DOHH2 (cell line): Measurements from ENCODE around the gene IL18.

Source experiments
- EZH2phosphoT487 ChIP-seq: fragments of 200-600 bp; sonication (generic); IDR thresholded peaks from 2 replicates; pipeline ENCODE4 v1.6.1; 2017; ENCODE audit warnings: borderline replicate concordance, mild to moderate bottlenecking, antibody characterized with exemption, low read length, moderate library complexity, mixed read lengths
- TF ChIP-seq, protein P1 (sequence below): fragments of 200-600 bp; sonication (generic); IDR thresholded peaks from one replicate; pipeline ENCODE4 v1.5.1; 2014; ENCODE audit warnings: antibody characterized with exemption, mild to moderate bottlenecking, low read depth, low read length; ENCODE audit not compliant: poor library complexity, severe bottlenecking

DNA sequence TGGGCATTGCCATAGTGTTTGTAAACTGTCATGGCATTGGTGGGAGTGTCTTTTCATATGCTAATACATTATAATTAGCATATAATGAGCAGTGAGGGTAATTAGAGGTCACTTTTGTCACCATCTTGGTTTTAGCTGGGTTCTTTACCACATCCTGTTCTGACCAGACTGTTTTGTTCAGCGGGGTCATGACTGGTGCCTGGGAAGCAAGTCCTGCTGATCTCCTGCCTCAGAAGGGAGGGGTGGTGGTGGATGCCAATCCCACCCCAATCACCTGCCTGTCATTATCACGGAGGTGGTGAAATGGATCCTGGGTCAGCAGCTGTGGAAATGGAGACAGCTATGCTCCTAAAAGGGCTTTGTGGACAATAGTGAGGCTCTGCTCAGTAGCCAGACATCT is 31.2 kb downstream of the IL18 start:
- TF ChIP-seq, protein P1, sequence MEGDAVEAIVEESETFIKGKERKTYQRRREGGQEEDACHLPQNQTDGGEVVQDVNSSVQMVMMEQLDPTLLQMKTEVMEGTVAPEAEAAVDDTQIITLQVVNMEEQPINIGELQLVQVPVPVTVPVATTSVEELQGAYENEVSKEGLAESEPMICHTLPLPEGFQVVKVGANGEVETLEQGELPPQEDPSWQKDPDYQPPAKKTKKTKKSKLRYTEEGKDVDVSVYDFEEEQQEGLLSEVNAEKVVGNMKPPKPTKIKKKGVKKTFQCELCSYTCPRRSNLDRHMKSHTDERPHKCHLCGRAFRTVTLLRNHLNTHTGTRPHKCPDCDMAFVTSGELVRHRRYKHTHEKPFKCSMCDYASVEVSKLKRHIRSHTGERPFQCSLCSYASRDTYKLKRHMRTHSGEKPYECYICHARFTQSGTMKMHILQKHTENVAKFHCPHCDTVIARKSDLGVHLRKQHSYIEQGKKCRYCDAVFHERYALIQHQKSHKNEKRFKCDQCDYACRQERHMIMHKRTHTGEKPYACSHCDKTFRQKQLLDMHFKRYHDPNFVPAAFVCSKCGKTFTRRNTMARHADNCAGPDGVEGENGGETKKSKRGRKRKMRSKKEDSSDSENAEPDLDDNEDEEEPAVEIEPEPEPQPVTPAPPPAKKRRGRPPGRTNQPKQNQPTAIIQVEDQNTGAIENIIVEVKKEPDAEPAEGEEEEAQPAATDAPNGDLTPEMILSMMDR = no peak
- TF ChIP-seq EZH2phosphoT487 = no peak
